Psoas muscle (tissue), 8 donors: ENCODE results near the gene DEK. TPM values are rescaled to one million over a fixed set of nuclear protein-coding genes. Genes with fewer than 3 reads are reported as not detected.

Experiments used
- ATAC-seq, 4 donors: fragments of 200-7000 bp; cut with Tn5 transposase; one replicate each; pipeline ENCODE4 v1.9.1; 2020; ENCODE audit warnings: moderate library complexity in 3 of 4, mild to moderate bottlenecking in 2 of 4
- DNase-seq, 2 donors: peaks; one replicate each; pipeline ENCODE4 v3.0.0-alpha.2; 2020
- H3K27ac ChIP-seq: fragments of 200-600 bp; one replicate; pipeline ENCODE4 v1.8.0; 2022
- H3K27me3 ChIP-seq, 3 donors: fragments of 200-600 bp in 1 of 3; one replicate each; pipeline versions ENCODE4 v1.6.1 to v1.8.0; 2013 to 2022; ENCODE audit warnings: low read length in 2 of 3, mild to moderate bottlenecking in 2 of 3, moderate library complexity in 1 of 3; ENCODE audit not compliant: insufficient read depth in 3 of 3
- H3K36me3 ChIP-seq, 2 donors: fragments of 200-600 bp in 1 of 2; one replicate each; pipeline versions ENCODE4 v1.6.1 to v1.8.0; 2013 to 2022; ENCODE audit warnings: low read depth in 1 of 2, mild to moderate bottlenecking in 1 of 2, moderate library complexity in 1 of 2; ENCODE audit not compliant: insufficient read depth in 1 of 2
- H3K4me1 ChIP-seq: fragments of 200-600 bp; one replicate; pipeline ENCODE4 v1.8.0; 2022
- H3K4me3 ChIP-seq: fragments of 200-600 bp; one replicate; pipeline ENCODE4 v1.8.0; 2022; ENCODE audit warnings: mild to moderate bottlenecking
- H3K9me3 ChIP-seq: fragments of 200-600 bp; one replicate; pipeline ENCODE4 v1.8.0; 2022
- CTCF ChIP-seq: fragments of 200-600 bp; IDR thresholded peaks from one replicate; pipeline ENCODE4 v1.8.0; 2022; ENCODE audit warnings: antibody characterized with exemption
- WGBS, 3 donors: extraction: QIAGEN DNeasy Blood & Tissue Kit; methylation state at CpG; one replicate each; pipeline versions ENCODE4 v1.1.6 to v1.1.7; 2013; 5-methylcytosine and 5-hydroxymethylcytosine counted together
- intact Hi-C, 2 donors: fragments of 100-400 bp; cut with DNase I; formaldehyde crosslinking; loops; one replicate each; pipeline versions ENCODE4 v1.11.0 to v1.14.2; 2022
- polyA plus RNA-seq, 3 donors: library from polyadenylated mRNA; stranded (reverse); fragments of 200-250 nt; gene quantifications; one replicate each; pipeline ENCODE4 v1.2.3, GENCODE V29; 2013
- total RNA-seq, 4 donors: library from RNA; stranded (reverse); fragmentation: NEBNext Ultra II Directional in 2 of 4; extraction: Animal tissue kit (Norgen Biotek cat#: 25700) in 2 of 4; gene quantifications; one replicate each; pipeline versions ENCODE4 v1.2.1 to v1.2.4, GENCODE V29; 2021 to 2023
- donor health status: healthy with polysubstance abuse.
- donor health status: DM: no; HTN: no; CAD: no; lungs with moderate emphysema.
- donor health status: Bipolar disorder and iron deficiency.
- donor health status: healthy.
- donor health status: DM: yes; HTN: yes; CAD: no.
- donor health status: DM: no; HTN: no; CAD: no.
- donor health status: DM: no; HTN: no; CAD: no.
- donor health status: DM: yes; HTN: yes; CAD: no.

DEK gene
- total and polyA plus RNA-seq, 7 donors, result 28.7 to 91.0 (median 66.1) TPM

- Histone ChIP-seq H3K36me3 (peaks cover 0 to 83% of the 10 kb centered on the region in 2 donors), H3K4me1 (no peaks in the 10 kb centered on the region), H3K9me3 (no peaks in the 10 kb centered on the region), H3K4me3 (no peak overlapping the region), H3K27me3 (no peaks in the 10 kb centered on the region), H3K27ac (no peak overlapping the region)
- intact Hi-C loops, result no loop called here
- TF ChIP-seq CTCF, result no peak
- 94 to 97% (median 97%) methylated on average over 1 of the region's 1 CpG for WGBS, 3 donors
- ATAC-seq, result no peak
- DNase-seq, result no peak
Measured at GRCh38 chr6:18245079-18245478, 19.3 kb downstream of the DEK start.

- Histone ChIP-seq H3K27ac (no peak overlapping the region), H3K27me3 (no peaks in the 10 kb centered on the region), H3K36me3 (peaks cover 0 to 76% of the 10 kb centered on the region in 2 donors), H3K9me3 (no peaks in the 10 kb centered on the region), H3K4me1 (no peaks in the 10 kb centered on the region), H3K4me3 (no peak overlapping the region)
- intact Hi-C loops, result no loop called here
- no peak for TF ChIP-seq CTCF
- no peak for ATAC-seq
- no peak for DNase-seq
- 77 to 85% (median 81%) methylated on average over 2 of the region's 2 CpGs for WGBS, 3 donors
Measured at GRCh38 chr6:18244251-18244650, 20.1 kb downstream of the DEK start.

- no peak for TF ChIP-seq CTCF
- WGBS, 3 donors, result 81 to 95% (median 95%) methylated on average over 3 of the region's 3 CpGs
- H3K4me1 ChIP-seq, result no peaks in the 10 kb centered on the region
- H3K9me3 ChIP-seq, result no peaks in the 10 kb centered on the region
- DNase-seq (no peak), ATAC-seq (no peak)
- no peak overlapping the region for H3K4me3 ChIP-seq
- H3K36me3 ChIP-seq, result peaks cover 0 to 71% of the 10 kb centered on the region in 2 donors
- intact Hi-C loops, result no loop called here
- H3K27ac ChIP-seq, result no peak overlapping the region
- no peaks in the 10 kb centered on the region for H3K27me3 ChIP-seq
Measured at GRCh38 chr6:18243302-18243893, 20.9 kb downstream of the DEK start.

- no peak for TF ChIP-seq CTCF
- intact Hi-C loops, result no loop called here
- ATAC-seq (peak; percentile 58 to 98 (median 92)), DNase-seq (no peak)
- H3K9me3 ChIP-seq, result no peaks in the 10 kb centered on the region
- H3K4me3 ChIP-seq, result no peak overlapping the region
- H3K27me3 ChIP-seq, result no peaks in the 10 kb centered on the region
- peaks cover 0 to 70% of the 10 kb centered on the region in 2 donors for H3K36me3 ChIP-seq
- no peak overlapping the region for H3K27ac ChIP-seq
- 86 to 95% (median 91%) methylated on average over 11 of the region's 11 CpGs for WGBS, 3 donors
- no peaks in the 10 kb centered on the region for H3K4me1 ChIP-seq
Measured at GRCh38 chr6:18242062-18242851, 22.1 kb downstream of the DEK start.
